Inflammatory macrophage (primary cell): ENCODE results near the gene WEE2.
A peak's percentile ranks its signal among the peaks of the same experiment; 100 is the strongest.
"Not testable (repeated sequence)": the region's sequence is repeated elsewhere in the genome, so short reads cannot be mapped to it uniquely, and the experiment has no call there.

Experiments
- DNase-seq, 2 donors: peaks; one replicate each; pipeline ENCODE4 v3.0.0-alpha.2; 2020 to 2022

WEE2 gene

GRCh38 chr7:141714571-141714970 is 6.4 kb downstream of the WEE2 start:
- no peak for DNase-seq

- no peak for DNase-seq
Measured at GRCh38 chr7:141715018-141715417, 6.9 kb downstream of the WEE2 start.

GRCh38 chr7:141715794-141716689 is 7.9 kb downstream of the WEE2 start:
- DNase-seq: no peak

- no peak for DNase-seq
Measured at GRCh38 chr7:141717450-141717849, 9.3 kb downstream of the WEE2 start.

- DNase-seq: no peak
Measured at GRCh38 chr7:141722529-141722928, 14.4 kb downstream of the WEE2 start.

GRCh38 chr7:141729020-141729419 is 20.9 kb downstream of the WEE2 start:
- DNase-seq: no peak

- no peak for DNase-seq
Measured at GRCh38 chr7:141731476-141732149, 23.5 kb downstream of the WEE2 start.

- DNase-seq: peak; percentile 13 to 19
Measured at GRCh38 chr7:141737118-141737835, 29.1 kb downstream of the WEE2 start.

- peak; percentile 98 for DNase-seq
Measured at GRCh38 chr7:141737836-141738591, 29.9 kb downstream of the WEE2 start, which contains the start of gene SSBP1. SSBP1 (plus strand) TSS chr7:141738358; CDS start chr7:141739167, 809 bp downstream.

GRCh38 chr7:141738592-141739013 is 30.4 kb downstream of the WEE2 start:
- DNase-seq: no peak

- DNase-seq: no peak
Measured at GRCh38 chr7:141739250-141739649, 31.1 kb downstream of the WEE2 start.

GRCh38 chr7:141742229-141742628 is 34.1 kb downstream of the WEE2 start:
- DNase-seq: no peak

GRCh38 chr7:141744131-141744530 is 36.0 kb downstream of the WEE2 start:
- no peak for DNase-seq

GRCh38 chr7:141748396-141748795 is 40.2 kb downstream of the WEE2 start:
- no peak for DNase-seq

- not testable (repeated sequence) for DNase-seq
Measured at GRCh38 chr7:141751904-141752303, 43.8 kb downstream of the WEE2 start.

GRCh38 chr7:141752634-141753033 is 44.5 kb downstream of the WEE2 start:
- DNase-seq: peak in 1 of 2 donors; percentile 3

GRCh38 chr7:141754939-141755338 is 46.8 kb downstream of the WEE2 start:
- DNase-seq: peak; percentile 17 to 49

GRCh38 chr7:141763797-141764196 is 55.6 kb downstream of the WEE2 start, which contains the start of gene TAS2R3:
TAS2R3 (plus strand) TSS chr7:141764097; CDS start chr7:141764159, 62 bp downstream.
- no peak for DNase-seq

- DNase-seq: not testable (repeated sequence)
Measured at GRCh38 chr7:141770083-141770583, 62.0 kb downstream of the WEE2 start.

- DNase-seq: no peak
Measured at GRCh38 chr7:141776374-141776773, 68.2 kb downstream of the WEE2 start, which contains the start of gene TAS2R4. TAS2R4 (plus strand) TSS chr7:141776674; CDS start chr7:141778489, 1,815 bp downstream.
